ENCODE data around the gene DPPA4.

DNA sequence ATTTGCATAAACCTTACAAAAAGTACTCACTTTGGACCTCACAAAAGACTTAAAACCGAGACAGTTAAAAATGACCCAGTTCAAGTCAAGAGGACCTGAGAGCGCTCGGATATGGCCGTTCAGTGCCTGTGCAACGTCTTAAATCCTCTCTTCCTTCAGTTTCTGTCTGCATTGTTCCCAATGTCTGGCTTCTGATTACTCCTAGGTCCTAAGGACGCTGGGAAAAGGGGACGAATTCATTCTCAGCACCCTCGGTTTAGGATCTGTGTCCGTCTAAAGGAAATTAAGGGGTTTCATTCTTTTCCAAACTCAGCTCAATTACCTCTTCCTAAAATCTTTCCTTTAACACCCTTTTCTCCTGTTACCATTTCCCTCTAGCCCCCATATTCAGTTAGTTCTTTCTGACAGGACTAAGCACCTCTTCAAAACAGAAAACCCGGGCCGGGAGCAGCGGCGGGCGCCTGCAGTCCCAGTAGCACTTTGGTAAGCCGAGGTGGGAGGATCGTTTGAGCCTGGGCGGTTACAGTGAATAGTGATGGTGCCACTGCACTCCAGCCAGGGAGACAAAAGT is 970 bp downstream of the DPPA4 start:
- TF ChIP-seq, protein P1, sequence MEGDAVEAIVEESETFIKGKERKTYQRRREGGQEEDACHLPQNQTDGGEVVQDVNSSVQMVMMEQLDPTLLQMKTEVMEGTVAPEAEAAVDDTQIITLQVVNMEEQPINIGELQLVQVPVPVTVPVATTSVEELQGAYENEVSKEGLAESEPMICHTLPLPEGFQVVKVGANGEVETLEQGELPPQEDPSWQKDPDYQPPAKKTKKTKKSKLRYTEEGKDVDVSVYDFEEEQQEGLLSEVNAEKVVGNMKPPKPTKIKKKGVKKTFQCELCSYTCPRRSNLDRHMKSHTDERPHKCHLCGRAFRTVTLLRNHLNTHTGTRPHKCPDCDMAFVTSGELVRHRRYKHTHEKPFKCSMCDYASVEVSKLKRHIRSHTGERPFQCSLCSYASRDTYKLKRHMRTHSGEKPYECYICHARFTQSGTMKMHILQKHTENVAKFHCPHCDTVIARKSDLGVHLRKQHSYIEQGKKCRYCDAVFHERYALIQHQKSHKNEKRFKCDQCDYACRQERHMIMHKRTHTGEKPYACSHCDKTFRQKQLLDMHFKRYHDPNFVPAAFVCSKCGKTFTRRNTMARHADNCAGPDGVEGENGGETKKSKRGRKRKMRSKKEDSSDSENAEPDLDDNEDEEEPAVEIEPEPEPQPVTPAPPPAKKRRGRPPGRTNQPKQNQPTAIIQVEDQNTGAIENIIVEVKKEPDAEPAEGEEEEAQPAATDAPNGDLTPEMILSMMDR (conservative IDR thresholded peaks at IDR 0.05; ENCODE audit: low read length), result no peak
- no peak for TF ChIP-seq EZH2phosphoT487 (IDR thresholded peaks at IDR 0.05; ENCODE audit: borderline replicate concordance)

Data from Loucy (cell line).